OCI-LY7 (cell line): ENCODE data around the gene GYG2.

Experiments
- CTCF ChIP-seq: fragments of 200-600 bp; sonication (generic); conservative IDR thresholded peaks from 2 replicates; pipeline ENCODE4 v1.5.1; 2014; ENCODE audit warnings: mild to moderate bottlenecking, antibody characterized with exemption, low read length, moderate library complexity, mixed read lengths
- EZH2phosphoT487 ChIP-seq: fragments of 200-600 bp; sonication (generic); IDR thresholded peaks from 2 replicates; pipeline ENCODE4 v1.6.1; 2018; ENCODE audit warnings: low read depth, borderline replicate concordance, mild to moderate bottlenecking, mixed run types, antibody characterized with exemption, low read length, moderate library complexity, mixed read lengths

GRCh38 chrX:2889045-2889605, 60.4 kb downstream of the GYG2 start:
- TF ChIP-seq CTCF: no peak
- no peak for TF ChIP-seq EZH2phosphoT487
